A549 treated with DMSO at 1 μM for 4 hours (cell line): ENCODE data around the gene ATP2A3. TPM values are rescaled to one million over a fixed set of nuclear protein-coding genes. Genes with fewer than 3 reads are reported as not detected.

Source experiments
- total RNA-seq: library from RNA; stranded (reverse); fragments of 200-300 nt; extraction: Qiagen RNA extraction; gene quantifications from 5 replicates; pipeline ENCODE4 v1.2.3, GENCODE V29; 2022; ENCODE audit warnings: low read depth

ATP2A3 gene
- 3.3 to 4.9 TPM (median 4.5 TPM) in 5 replicates for total RNA-seq

DNA sequence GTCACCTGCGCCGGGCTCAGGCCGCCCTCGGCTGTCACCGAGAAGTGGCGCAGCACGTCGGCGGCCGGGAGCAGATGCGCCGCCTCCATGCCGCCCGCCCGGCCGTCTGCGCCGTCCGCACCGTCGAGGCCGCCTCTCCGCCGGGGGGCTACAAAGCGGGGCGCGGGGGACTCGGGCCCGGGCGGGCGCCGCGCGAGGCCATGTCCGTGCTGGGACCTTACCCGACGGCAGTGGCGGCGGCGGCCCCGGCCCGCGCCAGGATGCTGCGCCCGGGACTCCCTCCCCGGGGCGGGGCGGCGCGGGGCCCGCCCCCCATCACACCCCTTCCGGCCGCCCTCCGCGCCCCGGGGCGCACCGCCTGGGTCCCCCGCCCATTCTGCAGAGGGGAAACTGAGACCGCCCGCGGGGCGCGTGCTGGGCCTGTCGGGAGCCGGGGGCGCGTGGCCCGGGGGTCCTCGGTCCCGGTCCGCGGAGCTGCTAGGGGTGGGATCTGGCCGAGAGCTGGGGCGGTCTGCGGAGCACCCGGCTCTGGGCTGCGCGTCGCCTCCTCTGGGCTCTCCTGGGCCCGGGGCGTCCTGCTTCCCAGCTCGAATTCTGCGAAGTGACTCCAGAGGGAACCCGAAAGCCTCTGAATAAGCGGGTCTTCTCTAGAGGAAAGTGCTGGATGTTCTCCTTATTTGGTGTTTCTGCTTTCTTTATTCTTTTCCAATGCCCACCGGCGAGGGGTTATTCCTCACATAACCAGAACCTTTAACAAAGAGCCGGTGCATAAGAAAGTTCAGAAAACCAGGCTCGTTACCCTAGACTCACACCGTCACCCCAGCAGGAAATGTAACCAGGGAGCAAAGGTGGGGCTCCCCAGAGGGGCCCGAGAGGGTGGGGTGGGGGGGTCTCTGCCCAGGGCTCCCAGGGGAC is at the start of gene ATP2A3:
TSS of gene ATP2A3 (minus strand) at position 235 of the 915 bp plus-strand sequence. CDS start at position 89, 146 bp downstream.

DNA sequence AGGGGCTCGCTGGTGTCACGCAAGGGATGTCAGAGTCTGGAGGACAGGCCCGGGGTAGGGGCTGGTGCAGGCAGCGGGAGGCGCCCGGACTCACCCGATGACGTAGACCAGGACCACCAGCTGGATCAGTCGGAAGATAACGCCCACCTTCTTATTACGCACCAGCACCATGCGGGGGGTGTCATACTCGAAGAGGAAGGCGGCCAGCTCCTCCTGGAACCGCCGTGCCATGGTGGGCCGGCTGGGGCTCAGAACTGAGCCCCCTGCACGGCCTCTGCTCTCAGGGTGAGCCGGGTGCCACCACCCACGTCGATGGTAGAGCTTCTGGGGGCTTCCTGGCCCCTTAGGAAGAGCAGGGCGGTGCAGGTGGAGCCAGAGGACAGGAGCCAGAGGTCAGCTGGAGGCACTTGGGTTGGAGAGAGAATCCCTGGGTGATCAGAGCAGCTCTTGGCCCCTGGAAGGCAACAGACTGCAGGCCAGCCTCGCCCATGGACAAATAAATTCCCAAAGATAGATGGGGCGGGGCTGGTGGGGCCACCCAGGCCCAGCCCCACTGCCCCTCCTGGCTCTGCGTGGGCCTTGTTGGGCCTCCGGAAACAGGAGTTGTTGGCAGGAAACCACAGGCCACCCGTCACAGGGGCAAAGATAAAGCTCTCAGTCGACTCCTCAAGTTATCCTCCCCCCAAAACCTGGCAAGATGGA is 48.1 kb downstream of the ATP2A3 start, which contains the start of gene P2RX1:
TSS of gene P2RX1 (minus strand) at position 471 of the 702 bp plus-strand sequence. CDS start at position 231, 240 bp downstream.

DNA sequence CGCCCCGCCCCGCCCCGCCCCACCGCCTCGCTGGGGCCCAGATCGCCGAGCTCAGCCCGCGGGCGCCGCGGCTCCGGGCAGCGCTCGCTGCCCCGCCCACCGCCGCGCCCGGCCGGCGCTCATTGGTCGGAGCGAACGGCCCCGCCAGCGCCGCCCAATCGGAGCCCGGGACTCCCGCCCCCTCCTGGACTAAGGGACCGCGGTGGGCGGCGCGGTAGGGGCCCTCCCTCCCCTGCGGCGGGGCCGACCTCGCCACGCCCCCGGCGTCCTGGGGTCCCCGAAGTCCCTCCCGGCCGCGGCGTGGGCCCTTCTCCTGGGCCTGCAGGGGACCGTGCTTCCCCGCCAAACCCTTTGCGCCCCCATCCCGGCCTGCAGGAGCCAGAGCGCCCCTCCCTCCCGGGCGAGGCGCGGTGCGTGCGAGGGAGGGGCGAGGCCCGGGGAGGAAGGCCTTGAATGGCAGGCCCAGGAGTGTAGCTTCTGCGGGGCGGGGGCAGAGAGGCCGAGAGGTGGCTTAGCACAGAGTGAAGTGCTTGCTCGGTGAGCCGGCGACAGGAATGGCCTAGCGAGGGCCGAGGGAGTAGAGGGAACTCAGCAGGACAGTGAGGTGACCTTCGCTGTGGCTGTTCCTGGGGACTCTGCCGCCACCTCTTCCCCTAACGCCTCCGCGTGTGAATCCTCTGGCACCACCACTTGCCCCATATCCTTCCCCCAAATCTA is 71.1 kb downstream of the ATP2A3 start, which contains the start of gene CAMKK1:
TSS of gene CAMKK1 (minus strand) at position 51 of the 717 bp plus-strand sequence. CDS start 7,366 bp downstream, outside the sequence.

Other genes starting within 250 kb of the ATP2A3 start
- 14.8 to 19.7 TPM (median 15.7 TPM) in 5 replicates for gene HASPIN, start 240.5 kb downstream of the ATP2A3 start, total RNA-seq
- gene ITGAE, start 163.2 kb downstream of the ATP2A3 start, total RNA-seq, result 88.1 to 104 TPM (median 96.7 TPM) in 5 replicates
- gene NCBP3, start 118.2 kb downstream of the ATP2A3 start, total RNA-seq, result 31.5 to 35.7 TPM (median 33.5 TPM) in 5 replicates
- gene CAMKK1, start 71.4 kb downstream of the ATP2A3 start, total RNA-seq, result 14.2 to 20.4 TPM (median 16.5 TPM) in 5 replicates
- gene P2RX1, start 48.0 kb downstream of the ATP2A3 start, total RNA-seq, result 0.03 TPM in 2 of 5 replicates, not detected in the others
- gene ZZEF1, start 178.6 kb upstream of the ATP2A3 start, total RNA-seq, result 13.6 to 17.4 TPM (median 16.5 TPM) in 5 replicates
- gene CYB5D2, start 178.8 kb upstream of the ATP2A3 start, total RNA-seq, result 16.5 to 19.7 TPM (median 18.2 TPM) in 5 replicates